ENCODE measurements around the gene MAPK8. TPM values are rescaled to one million over a fixed set of nuclear protein-coding genes. Genes with fewer than 3 reads are reported as not detected.

MAPK8 gene
- total RNA-seq, 1 experiment from 2014 or later, result 83.3 TPM

DNA sequence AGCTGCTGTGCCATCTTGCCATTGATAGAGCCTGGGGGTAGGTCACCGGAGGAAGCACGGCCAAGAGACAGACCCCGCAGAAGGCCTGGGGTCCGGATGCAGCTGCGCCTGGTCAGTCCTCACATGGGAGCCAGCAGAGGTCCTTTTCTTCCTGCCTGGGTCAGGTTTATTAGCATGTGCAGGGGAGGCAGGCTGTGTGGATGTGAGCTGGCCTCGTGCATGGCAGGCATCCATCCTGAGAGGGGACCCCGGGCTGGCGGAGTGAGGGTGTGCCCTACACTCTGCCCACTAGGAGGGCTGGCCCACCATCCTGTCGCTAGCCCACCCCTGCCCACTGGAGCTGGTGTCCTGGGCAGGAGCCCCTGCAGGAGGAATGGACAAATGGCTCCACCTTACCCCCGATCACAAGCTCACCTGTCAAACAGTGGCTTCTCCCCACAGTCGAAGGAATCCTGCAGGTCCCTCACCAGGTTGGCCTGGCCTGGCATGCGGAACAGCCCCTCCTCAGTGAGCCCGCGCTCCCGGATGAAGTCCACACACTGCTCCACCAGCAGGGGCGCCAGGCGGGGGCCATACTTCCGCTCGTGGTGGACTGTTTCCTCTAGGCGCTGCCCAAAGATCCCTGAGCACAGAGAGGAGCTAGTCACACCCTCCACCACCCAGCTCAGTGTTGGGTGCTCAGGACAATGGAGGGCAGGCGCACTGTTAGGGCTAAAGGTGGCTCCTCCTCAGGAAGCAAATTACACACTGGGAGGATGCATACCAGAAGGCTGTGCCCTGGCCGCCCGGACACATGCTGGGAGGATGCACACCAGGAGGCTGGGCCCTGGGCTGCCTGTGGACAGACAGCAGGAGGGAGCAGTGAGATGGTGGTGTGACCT lies 153.0 kb downstream of the MAPK8 start:
- DNase-seq, result peak in 1 of 2 experiments; percentile 40
- Mint-ChIP-seq H3K9me3 (ENCODE audit: unreplicated experiment) (no peaks in the 10 kb centered on the region), H3K36me3 (ENCODE audit: insufficient read depth, unreplicated experiment) (no peaks in the 10 kb centered on the region), H3K27ac (ENCODE audit: unreplicated experiment) (no peak overlapping the region), H3K4me3 (ENCODE audit: unreplicated experiment) (no peak overlapping the region), H3K4me1 (ENCODE audit: low read depth, unreplicated experiment) (peaks cover 13% of the 10 kb centered on the region), H3K27me3 (ENCODE audit: insufficient read depth, unreplicated experiment) (no peaks in the 10 kb centered on the region)
- H3K4me3 ChIP-seq (ENCODE audit: low read depth, low read length), result no peak overlapping the region
- no TSS peak for BruUV-seq (replicated peaks)
- peaks cover 25% of the 10 kb centered on the region for H3K4me1 ChIP-seq
- no peaks in the 10 kb centered on the region for H3K9me3 ChIP-seq
- CTCF ChIA-PET, result interaction anchor here (0.7 to 1.0 kb wide), 2 partner anchors 147 to 197 kb away, joined by 3 read pairs; no protein-coding TSS in a partner anchor
- POLR2A ChIA-PET, result no interaction called here
- intact Hi-C loops (cut with micrococcal nuclease; ENCODE audit: unreplicated experiment), result no loop called here
- H3K36me3 ChIP-seq (ENCODE audit: control insufficient read depth, insufficient read depth, low read length), result no peaks in the 10 kb centered on the region
- no peaks in the 10 kb centered on the region for H3K27me3 ChIP-seq (replicated peaks; ENCODE audit: control insufficient read depth, insufficient read depth, low read length)
- TF ChIP-seq, protein P1, sequence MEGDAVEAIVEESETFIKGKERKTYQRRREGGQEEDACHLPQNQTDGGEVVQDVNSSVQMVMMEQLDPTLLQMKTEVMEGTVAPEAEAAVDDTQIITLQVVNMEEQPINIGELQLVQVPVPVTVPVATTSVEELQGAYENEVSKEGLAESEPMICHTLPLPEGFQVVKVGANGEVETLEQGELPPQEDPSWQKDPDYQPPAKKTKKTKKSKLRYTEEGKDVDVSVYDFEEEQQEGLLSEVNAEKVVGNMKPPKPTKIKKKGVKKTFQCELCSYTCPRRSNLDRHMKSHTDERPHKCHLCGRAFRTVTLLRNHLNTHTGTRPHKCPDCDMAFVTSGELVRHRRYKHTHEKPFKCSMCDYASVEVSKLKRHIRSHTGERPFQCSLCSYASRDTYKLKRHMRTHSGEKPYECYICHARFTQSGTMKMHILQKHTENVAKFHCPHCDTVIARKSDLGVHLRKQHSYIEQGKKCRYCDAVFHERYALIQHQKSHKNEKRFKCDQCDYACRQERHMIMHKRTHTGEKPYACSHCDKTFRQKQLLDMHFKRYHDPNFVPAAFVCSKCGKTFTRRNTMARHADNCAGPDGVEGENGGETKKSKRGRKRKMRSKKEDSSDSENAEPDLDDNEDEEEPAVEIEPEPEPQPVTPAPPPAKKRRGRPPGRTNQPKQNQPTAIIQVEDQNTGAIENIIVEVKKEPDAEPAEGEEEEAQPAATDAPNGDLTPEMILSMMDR (IDR thresholded peaks at IDR 0.05; ENCODE audit: insufficient read depth in 1 of 2, low read depth in 1 of 2, low read length in 1 of 2, severe bottlenecking in 1 of 2, unreplicated experiment in 1 of 2), result no peak

DNA sequence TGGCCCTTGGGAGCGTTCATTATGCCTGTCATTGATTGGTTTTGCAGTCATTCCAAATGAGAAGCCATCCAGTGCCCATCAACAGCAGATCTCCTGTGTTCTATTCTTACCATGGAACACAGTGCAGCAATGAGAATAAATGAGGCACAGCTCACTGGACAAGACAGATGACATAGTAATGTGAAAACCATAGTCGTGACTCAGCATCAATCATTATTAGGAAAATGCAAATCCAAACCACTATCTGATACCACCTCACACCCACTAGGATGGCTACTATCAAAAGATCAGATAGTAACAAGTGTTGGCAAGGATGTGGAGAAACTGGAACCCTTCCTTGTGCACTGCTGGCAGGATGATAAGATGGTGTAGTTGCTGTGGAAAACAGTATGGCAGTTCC lies 153.7 kb downstream of the MAPK8 start:
- Histone ChIP-seq H3K9me3 (no peaks in the 10 kb centered on the region), H3K4me3 (ENCODE audit: low read depth, low read length) (no peak overlapping the region), H3K27me3 (replicated peaks; ENCODE audit: control insufficient read depth, insufficient read depth, low read length) (no peaks in the 10 kb centered on the region), H3K36me3 (ENCODE audit: control insufficient read depth, insufficient read depth, low read length) (no peaks in the 10 kb centered on the region), H3K4me1 (peaks cover 18% of the 10 kb centered on the region)
- TF ChIP-seq, protein P1 (IDR thresholded peaks at IDR 0.05; ENCODE audit: insufficient read depth in 1 of 2, low read depth in 1 of 2, low read length in 1 of 2, severe bottlenecking in 1 of 2, unreplicated experiment in 1 of 2), result no peak
- DNase-seq, result no peak
- Mint-ChIP-seq H3K4me3 (ENCODE audit: unreplicated experiment) (no peak overlapping the region), H3K27ac (ENCODE audit: unreplicated experiment) (no peak overlapping the region), H3K36me3 (ENCODE audit: insufficient read depth, unreplicated experiment) (no peaks in the 10 kb centered on the region), H3K9me3 (ENCODE audit: unreplicated experiment) (no peaks in the 10 kb centered on the region), H3K4me1 (ENCODE audit: low read depth, unreplicated experiment) (peaks cover 14% of the 10 kb centered on the region), H3K27me3 (ENCODE audit: insufficient read depth, unreplicated experiment) (no peaks in the 10 kb centered on the region)
- CTCF ChIA-PET, result interaction anchor here (1.0 kb wide), 1 partner anchor 196 kb away, joined by 3 read pairs; no protein-coding TSS in a partner anchor
- POLR2A ChIA-PET, result no interaction called here
- intact Hi-C loops (cut with micrococcal nuclease; ENCODE audit: unreplicated experiment), result no loop called here
- no TSS peak for BruUV-seq (replicated peaks)

DNA sequence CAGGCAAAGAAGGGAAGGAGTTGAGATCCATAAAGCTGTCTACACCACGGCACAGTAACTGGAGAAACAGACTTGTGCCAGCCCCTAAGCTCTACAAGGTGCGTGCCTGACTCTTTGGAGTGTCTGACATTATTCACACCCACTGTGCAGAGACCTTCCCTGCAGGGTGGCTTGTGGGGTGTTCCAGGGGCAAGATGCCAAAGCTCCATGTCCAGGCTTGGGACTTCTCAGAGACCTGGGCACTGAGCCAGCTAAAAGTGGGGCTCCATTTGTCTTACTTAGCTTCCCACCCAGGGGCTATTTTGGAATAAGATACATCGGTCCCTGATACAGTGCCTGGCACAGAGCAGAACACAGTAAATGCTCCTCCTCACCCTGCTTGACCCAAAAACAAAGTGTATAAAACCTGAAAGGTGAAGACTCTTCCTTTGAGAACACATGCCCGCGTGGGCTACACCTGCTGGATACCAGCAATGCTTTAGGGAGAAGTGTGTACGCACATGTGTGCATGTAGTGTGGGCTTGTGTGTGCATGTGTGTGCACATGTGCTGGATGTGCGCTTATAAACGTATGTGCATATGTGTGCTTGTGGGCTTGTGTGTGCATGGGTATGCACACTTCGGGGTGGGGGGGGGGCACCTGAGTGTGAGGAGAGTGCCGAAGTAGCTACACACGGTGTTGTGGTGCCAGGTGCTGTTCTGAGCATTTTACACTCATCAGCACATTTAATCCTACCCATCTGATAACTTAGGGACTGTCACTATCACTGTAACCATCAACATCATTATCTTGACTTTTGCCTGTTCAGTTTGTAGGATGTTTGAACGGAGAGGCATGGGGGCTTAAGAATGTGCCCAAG lies 155.4 kb downstream of the MAPK8 start:
- Mint-ChIP-seq H3K27ac (ENCODE audit: unreplicated experiment) (no peak overlapping the region), H3K4me1 (ENCODE audit: low read depth, unreplicated experiment) (peaks cover 14% of the 10 kb centered on the region), H3K4me3 (ENCODE audit: unreplicated experiment) (no peak overlapping the region), H3K36me3 (ENCODE audit: insufficient read depth, unreplicated experiment) (peaks cover 4% of the 10 kb centered on the region), H3K27me3 (ENCODE audit: insufficient read depth, unreplicated experiment) (no peaks in the 10 kb centered on the region), H3K9me3 (ENCODE audit: unreplicated experiment) (no peaks in the 10 kb centered on the region)
- H3K27me3 ChIP-seq (replicated peaks; ENCODE audit: control insufficient read depth, insufficient read depth, low read length), result no peaks in the 10 kb centered on the region
- H3K36me3 ChIP-seq (ENCODE audit: control insufficient read depth, insufficient read depth, low read length), result no peaks in the 10 kb centered on the region
- BruUV-seq (replicated peaks), result no TSS peak
- intact Hi-C loops (cut with micrococcal nuclease; ENCODE audit: unreplicated experiment), result loop anchor here (2.0 kb wide), 1 partner anchor 45 kb away; no protein-coding TSS in a partner anchor
- H3K4me3 ChIP-seq (ENCODE audit: low read depth, low read length), result no peak overlapping the region
- DNase-seq, result no peak
- CTCF ChIA-PET, result interaction anchor here (2.1 kb wide), 1 partner anchor 17 kb away, joined by 14 read pairs; no protein-coding TSS in a partner anchor
- H3K9me3 ChIP-seq, result no peaks in the 10 kb centered on the region
- TF ChIP-seq, protein P1 (IDR thresholded peaks at IDR 0.05; ENCODE audit: insufficient read depth in 1 of 2, low read depth in 1 of 2, low read length in 1 of 2, severe bottlenecking in 1 of 2, unreplicated experiment in 1 of 2), result no peak
- POLR2A ChIA-PET, result no interaction called here
- H3K4me1 ChIP-seq, result 0 out of 2 replicates have a peak, but pooled peaks cover 5% of the 10 kb centered on the region
